ENCODE measurements around the gene ABHD17A. TPM values are rescaled to one million over a fixed set of nuclear protein-coding genes. Genes with fewer than 3 reads are reported as not detected.

The ABHD17A gene
- total and polyA plus RNA-seq, 9 of the 15 experiments (the other 6 are each of a cell fraction or from before 2014, with no cell fraction given) = 0.04 to 135 (median 21.8) TPM; not detected in 1

DNA sequence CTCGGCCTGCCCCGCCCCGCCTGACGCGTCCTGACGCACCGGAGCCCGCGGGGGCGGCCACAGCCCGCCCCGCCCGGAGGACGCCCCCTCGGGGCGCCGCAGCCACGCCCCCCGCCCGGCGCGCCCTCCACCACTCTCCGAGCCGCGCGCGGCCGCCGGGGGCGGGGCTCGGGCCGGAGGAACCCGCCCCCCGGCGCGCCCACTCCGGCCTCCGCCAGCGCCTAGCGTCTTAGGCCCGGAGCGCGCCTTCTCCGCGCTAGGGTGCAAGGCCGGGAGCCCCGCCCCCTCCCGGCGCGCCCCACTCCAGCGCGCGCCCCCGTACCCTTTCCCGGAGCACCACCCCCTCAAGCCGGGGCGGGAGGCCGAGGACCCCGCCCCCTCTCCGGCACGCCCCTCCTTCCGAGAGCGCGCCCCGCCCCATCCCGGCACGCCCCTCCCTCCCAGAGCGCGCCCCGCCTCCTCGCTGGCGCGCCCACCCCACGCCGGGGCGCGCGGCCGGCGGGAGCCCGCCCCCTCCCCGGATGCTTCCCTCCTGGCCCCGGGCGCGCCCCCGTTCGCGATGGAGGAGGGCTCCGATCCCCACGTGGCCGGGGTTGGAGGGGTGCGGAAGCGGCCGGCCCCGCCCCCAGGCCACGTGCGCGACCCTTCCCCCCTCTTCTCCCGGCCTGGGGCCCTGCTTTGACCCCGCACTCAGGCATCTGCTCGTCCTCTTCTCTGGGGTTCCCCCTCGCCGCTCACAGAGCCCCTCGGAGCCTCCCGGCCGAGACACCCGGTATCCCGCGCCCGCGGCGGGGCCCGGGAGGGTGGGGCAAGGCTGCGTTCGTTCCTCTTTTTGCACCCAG, 21.4 kb downstream of the ABHD17A start (continued):
- TF ChIP-seq ZSCAN29 (IDR thresholded peaks at IDR 0.05) (no peak), EWSR1 (IDR thresholded peaks at IDR 0.05; ENCODE audit: borderline replicate concordance, low read depth, partially characterized antibody) (no peak), HEY1 (CRISPR knock-in tag; IDR thresholded peaks at IDR 0.05; ENCODE audit: borderline replicate concordance) (no peak), ZNF717 (CRISPR knock-in tag; IDR thresholded peaks at IDR 0.05) (no peak), SRSF9 (IDR thresholded peaks at IDR 0.05; ENCODE audit: borderline replicate concordance, low read depth, low read length) (no peak), L3MBTL2 (IDR thresholded peaks at IDR 0.05) (peak; percentile 78), TSC22D4 (tag; IDR thresholded peaks at IDR 0.05) (no peak), ZKSCAN3 (CRISPR knock-in tag; IDR thresholded peaks at IDR 0.05) (no peak), HCFC1 (IDR thresholded peaks at IDR 0.05; ENCODE audit: low read depth, low read length) (no peak), CBX3 (IDR thresholded peaks at IDR 0.05; ENCODE audit: borderline replicate concordance in 1 of 2, low read length in 2 of 2) (no peak), ARID1B (IDR thresholded peaks at IDR 0.05) (peak; percentile 35; the same call in 1 of the 2 replicates)
- TF ChIP-seq, protein P1, sequence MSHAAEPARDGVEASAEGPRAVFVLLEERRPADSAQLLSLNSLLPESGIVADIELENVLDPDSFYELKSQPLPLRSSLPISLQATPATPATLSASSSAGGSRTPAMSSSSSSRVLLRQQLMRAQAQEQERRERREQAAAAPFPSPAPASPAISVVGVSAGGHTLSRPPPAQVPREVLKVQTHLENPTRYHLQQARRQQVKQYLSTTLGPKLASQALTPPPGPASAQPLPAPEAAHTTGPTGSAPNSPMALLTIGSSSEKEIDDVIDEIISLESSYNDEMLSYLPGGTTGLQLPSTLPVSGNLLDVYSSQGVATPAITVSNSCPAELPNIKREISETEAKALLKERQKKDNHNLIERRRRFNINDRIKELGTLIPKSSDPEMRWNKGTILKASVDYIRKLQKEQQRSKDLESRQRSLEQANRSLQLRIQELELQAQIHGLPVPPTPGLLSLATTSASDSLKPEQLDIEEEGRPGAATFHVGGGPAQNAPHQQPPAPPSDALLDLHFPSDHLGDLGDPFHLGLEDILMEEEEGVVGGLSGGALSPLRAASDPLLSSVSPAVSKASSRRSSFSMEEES (CRISPR knock-in tag; IDR thresholded peaks at IDR 0.05) = no peak
- TF ChIP-seq, protein P2, sequence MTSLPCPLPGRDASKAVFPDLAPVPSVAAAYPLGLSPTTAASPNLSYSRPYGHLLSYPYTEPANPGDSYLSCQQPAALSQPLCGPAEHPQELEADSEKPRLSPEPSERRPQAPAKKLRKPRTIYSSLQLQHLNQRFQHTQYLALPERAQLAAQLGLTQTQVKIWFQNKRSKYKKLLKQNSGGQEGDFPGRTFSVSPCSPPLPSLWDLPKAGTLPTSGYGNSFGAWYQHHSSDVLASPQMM (CRISPR knock-in tag; IDR thresholded peaks at IDR 0.05) = no peak
- TF ChIP-seq, protein P3, sequence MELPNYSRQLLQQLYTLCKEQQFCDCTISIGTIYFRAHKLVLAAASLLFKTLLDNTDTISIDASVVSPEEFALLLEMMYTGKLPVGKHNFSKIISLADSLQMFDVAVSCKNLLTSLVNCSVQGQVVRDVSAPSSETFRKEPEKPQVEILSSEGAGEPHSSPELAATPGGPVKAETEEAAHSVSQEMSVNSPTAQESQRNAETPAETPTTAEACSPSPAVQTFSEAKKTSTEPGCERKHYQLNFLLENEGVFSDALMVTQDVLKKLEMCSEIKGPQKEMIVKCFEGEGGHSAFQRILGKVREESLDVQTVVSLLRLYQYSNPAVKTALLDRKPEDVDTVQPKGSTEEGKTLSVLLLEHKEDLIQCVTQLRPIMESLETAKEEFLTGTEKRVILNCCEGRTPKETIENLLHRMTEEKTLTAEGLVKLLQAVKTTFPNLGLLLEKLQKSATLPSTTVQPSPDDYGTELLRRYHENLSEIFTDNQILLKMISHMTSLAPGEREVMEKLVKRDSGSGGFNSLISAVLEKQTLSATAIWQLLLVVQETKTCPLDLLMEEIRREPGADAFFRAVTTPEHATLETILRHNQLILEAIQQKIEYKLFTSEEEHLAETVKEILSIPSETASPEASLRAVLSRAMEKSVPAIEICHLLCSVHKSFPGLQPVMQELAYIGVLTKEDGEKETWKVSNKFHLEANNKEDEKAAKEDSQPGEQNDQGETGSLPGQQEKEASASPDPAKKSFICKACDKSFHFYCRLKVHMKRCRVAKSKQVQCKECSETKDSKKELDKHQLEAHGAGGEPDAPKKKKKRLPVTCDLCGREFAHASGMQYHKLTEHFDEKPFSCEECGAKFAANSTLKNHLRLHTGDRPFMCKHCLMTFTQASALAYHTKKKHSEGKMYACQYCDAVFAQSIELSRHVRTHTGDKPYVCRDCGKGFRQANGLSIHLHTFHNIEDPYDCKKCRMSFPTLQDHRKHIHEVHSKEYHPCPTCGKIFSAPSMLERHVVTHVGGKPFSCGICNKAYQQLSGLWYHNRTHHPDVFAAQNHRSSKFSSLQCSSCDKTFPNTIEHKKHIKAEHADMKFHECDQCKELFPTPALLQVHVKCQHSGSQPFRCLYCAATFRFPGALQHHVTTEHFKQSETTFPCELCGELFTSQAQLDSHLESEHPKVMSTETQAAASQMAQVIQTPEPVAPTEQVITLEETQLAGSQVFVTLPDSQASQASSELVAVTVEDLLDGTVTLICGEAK (IDR thresholded peaks at IDR 0.05) = no peak; the same call in 1 of the 2 replicates
- TF ChIP-seq, protein P3 (CRISPR knock-in tag; IDR thresholded peaks at IDR 0.05) = no peak

Data from K562 (cell line).